Measurements from ENCODE around the gene ZNF22. TPM values are rescaled to one million over a fixed set of nuclear protein-coding genes. Genes with fewer than 3 reads are reported as not detected.

ZNF22 gene
- polyA plus RNA-seq (2012; ENCODE audit: missing spikeins): 34.9 TPM

- FAIRE-seq (peak; percentile 67), DNase-seq (ENCODE audit: insufficient read length) (peak; percentile 67)
- TF ChIP-seq TAF1 (IDR thresholded peaks at IDR 0.05; ENCODE audit: borderline replicate concordance, low read depth, low read length): peak; percentile 86; the same call in 1 of the 2 replicates
- peak; percentile 58; the same call in 1 of the 2 replicates for TF ChIP-seq POLR2AphosphoS5 (IDR thresholded peaks at IDR 0.05; ENCODE audit: low read depth, low read length)
- peak; percentile 86 for TF ChIP-seq POLR2A (IDR thresholded peaks at IDR 0.05; ENCODE audit: low read depth, low read length)
Observed at GRCh38 chr10:45000752-45001380, at the start of gene ZNF22. Gene ZNF22 (plus strand): TSS chr10:45000923. CDS start chr10:45003369, 2,446 bp downstream.

- DNase-seq (ENCODE audit: insufficient read length): no peak
- no peak for FAIRE-seq
- TF ChIP-seq POLR2A (IDR thresholded peaks at IDR 0.05; ENCODE audit: low read depth, low read length) (peak; percentile 10; the same call in 1 of the 2 replicates), TAF1 (IDR thresholded peaks at IDR 0.05; ENCODE audit: borderline replicate concordance, low read depth, low read length) (no peak)
Observed at GRCh38 chr10:44951576-44952226, 49.0 kb upstream of the ZNF22 start.

GRCh38 chr10:44952779-44953231 is 47.9 kb upstream of the ZNF22 start:
- no peak for FAIRE-seq
- DNase-seq (ENCODE audit: insufficient read length): no peak
- TF ChIP-seq POLR2A (IDR thresholded peaks at IDR 0.05; ENCODE audit: low read depth, low read length) (no peak), TAF1 (IDR thresholded peaks at IDR 0.05; ENCODE audit: borderline replicate concordance, low read depth, low read length) (no peak), POLR2AphosphoS5 (IDR thresholded peaks at IDR 0.05; ENCODE audit: low read depth, low read length) (no peak)

GRCh38 chr10:44954042-44954441 is 46.7 kb upstream of the ZNF22 start:
- FAIRE-seq: no peak
- DNase-seq (ENCODE audit: insufficient read length): no peak
- no peak for TF ChIP-seq POLR2A (IDR thresholded peaks at IDR 0.05; ENCODE audit: low read depth, low read length)
- no peak for TF ChIP-seq TAF1 (IDR thresholded peaks at IDR 0.05; ENCODE audit: borderline replicate concordance, low read depth, low read length)
- TF ChIP-seq POLR2AphosphoS5 (IDR thresholded peaks at IDR 0.05; ENCODE audit: low read depth, low read length): no peak

GRCh38 chr10:44954962-44955361 is 45.8 kb upstream of the ZNF22 start:
- no peak for TF ChIP-seq TAF1 (IDR thresholded peaks at IDR 0.05; ENCODE audit: borderline replicate concordance, low read depth, low read length)
- TF ChIP-seq POLR2A (IDR thresholded peaks at IDR 0.05; ENCODE audit: low read depth, low read length): no peak
- TF ChIP-seq POLR2AphosphoS5 (IDR thresholded peaks at IDR 0.05; ENCODE audit: low read depth, low read length): no peak
- no peak for DNase-seq (ENCODE audit: insufficient read length)
- no peak for FAIRE-seq

GRCh38 chr10:44955413-44956070 is 45.2 kb upstream of the ZNF22 start:
- no peak for TF ChIP-seq TAF1 (IDR thresholded peaks at IDR 0.05; ENCODE audit: borderline replicate concordance, low read depth, low read length)
- TF ChIP-seq POLR2A (IDR thresholded peaks at IDR 0.05; ENCODE audit: low read depth, low read length): no peak
- no peak for TF ChIP-seq POLR2AphosphoS5 (IDR thresholded peaks at IDR 0.05; ENCODE audit: low read depth, low read length)
- FAIRE-seq: no peak
- DNase-seq (ENCODE audit: insufficient read length): no peak

GRCh38 chr10:44956226-44956625 is 44.5 kb upstream of the ZNF22 start:
- no peak for FAIRE-seq
- no peak for TF ChIP-seq POLR2AphosphoS5 (IDR thresholded peaks at IDR 0.05; ENCODE audit: low read depth, low read length)
- no peak for TF ChIP-seq POLR2A (IDR thresholded peaks at IDR 0.05; ENCODE audit: low read depth, low read length)
- no peak for TF ChIP-seq TAF1 (IDR thresholded peaks at IDR 0.05; ENCODE audit: borderline replicate concordance, low read depth, low read length)
- no peak for DNase-seq (ENCODE audit: insufficient read length)

- no peak for FAIRE-seq
- DNase-seq (ENCODE audit: insufficient read length): no peak
- TF ChIP-seq POLR2AphosphoS5 (IDR thresholded peaks at IDR 0.05; ENCODE audit: low read depth, low read length) (no peak), TAF1 (IDR thresholded peaks at IDR 0.05; ENCODE audit: borderline replicate concordance, low read depth, low read length) (no peak), POLR2A (IDR thresholded peaks at IDR 0.05; ENCODE audit: low read depth, low read length) (no peak)
Observed at GRCh38 chr10:44956717-44957706, 43.7 kb upstream of the ZNF22 start.

GRCh38 chr10:44958196-44958897 is 42.4 kb upstream of the ZNF22 start:
- TF ChIP-seq POLR2A (IDR thresholded peaks at IDR 0.05; ENCODE audit: low read depth, low read length) (no peak), TAF1 (IDR thresholded peaks at IDR 0.05; ENCODE audit: borderline replicate concordance, low read depth, low read length) (no peak), POLR2AphosphoS5 (IDR thresholded peaks at IDR 0.05; ENCODE audit: low read depth, low read length) (no peak)
- no peak for FAIRE-seq
- no peak for DNase-seq (ENCODE audit: insufficient read length)

GRCh38 chr10:44958898-44959246 is 41.9 kb upstream of the ZNF22 start:
- TF ChIP-seq POLR2AphosphoS5 (IDR thresholded peaks at IDR 0.05; ENCODE audit: low read depth, low read length): no peak; the same call in 1 of the 2 replicates
- TF ChIP-seq POLR2A (IDR thresholded peaks at IDR 0.05; ENCODE audit: low read depth, low read length): no peak
- TF ChIP-seq TAF1 (IDR thresholded peaks at IDR 0.05; ENCODE audit: borderline replicate concordance, low read depth, low read length): no peak
- DNase-seq (ENCODE audit: insufficient read length) (no peak), FAIRE-seq (no peak)

All from GM12892 (cell line).